WTC11 (cell line): ENCODE data around the gene MLC1. TPM values are rescaled to one million over a fixed set of nuclear protein-coding genes. Genes with fewer than 3 reads are reported as not detected.

Experiments used
- ATAC-seq: fragments of 200-7000 bp; cut with Tn5 transposase; 2 replicates; pipeline ENCODE4 v1.10.0; 2021; ENCODE audit warnings: mild to moderate bottlenecking, moderate library complexity
- CTCF ChIA-PET: fragments of 300-600 bp; sonication (Branson Sonifier 250); formaldehyde crosslinking; loops from one replicate; lab custom pipeline; 2021; ENCODE audit warnings: antibody characterized with exemption; lab: Charles Lee
- POLR2A ChIA-PET: fragments of 350-600 bp; sonication (Branson Sonifier 250); formaldehyde crosslinking; loops from one replicate; lab custom pipeline; 2021; ENCODE audit warnings: antibody characterized with exemption; lab: Charles Lee
- DNase-seq: peaks from one replicate; pipeline ENCODE4 v3.0.0; 2021; ENCODE audit warnings: low spot score
- H3K27ac Mint-ChIP-seq: 2 replicates; pipeline ENCODE4 v1.8.0; 2021; ENCODE audit warnings: mixed read lengths
- H3K27me3 Mint-ChIP-seq: 2 replicates; pipeline ENCODE4 v1.8.0; 2021; ENCODE audit warnings: low read depth, mild to moderate bottlenecking, moderate library complexity, mixed read lengths
- H3K36me3 Mint-ChIP-seq: 2 replicates; pipeline ENCODE4 v1.8.0; 2021; ENCODE audit warnings: mixed read lengths
- H3K4me1 Mint-ChIP-seq: 2 replicates; pipeline ENCODE4 v1.8.0; 2022; ENCODE audit warnings: mixed read lengths
- H3K4me3 Mint-ChIP-seq: 2 replicates; pipeline ENCODE4 v1.8.0; 2021; ENCODE audit warnings: mild to moderate bottlenecking, moderate library complexity, mixed read lengths
- H3K9me3 Mint-ChIP-seq: 2 replicates; pipeline ENCODE4 v1.8.0; 2021; ENCODE audit warnings: mixed read lengths
- AFF4 ChIP-seq: sonication (generic); formaldehyde crosslinking; IDR thresholded peaks from 2 replicates; pipeline ENCODE4 v1.8.1; 2023; ENCODE audit warnings: mild to moderate bottlenecking, missing genetic modification reagents, borderline replicate concordance
- CREB1 ChIP-seq: sonication (generic); formaldehyde crosslinking; IDR thresholded peaks from 2 replicates; pipeline ENCODE4 v1.8.0; 2023; ENCODE audit warnings: mild to moderate bottlenecking, missing genetic modification reagents
- CREM ChIP-seq: sonication (generic); formaldehyde crosslinking; IDR thresholded peaks from 2 replicates; pipeline ENCODE4 v1.8.1; 2022; ENCODE audit warnings: mild to moderate bottlenecking, missing genetic modification reagents, moderate library complexity
- E2F5 ChIP-seq: sonication (generic); formaldehyde crosslinking; IDR thresholded peaks from 2 replicates; pipeline ENCODE4 v1.8.1; 2022; ENCODE audit warnings: mild to moderate bottlenecking, moderate library complexity, missing genetic modification reagents
- EMX1 ChIP-seq: fragments of 250-450 bp; sonication (Bioruptor Pico); IDR thresholded peaks from 2 replicates; pipeline ENCODE4 v1.8.0; 2021; ENCODE audit warnings: mild to moderate bottlenecking
- KAT7 ChIP-seq: sonication (generic); formaldehyde crosslinking; IDR thresholded peaks from 2 replicates; pipeline ENCODE4 v1.8.1; 2023; ENCODE audit warnings: missing genetic modification reagents, mild to moderate bottlenecking, borderline replicate concordance
- NFYB ChIP-seq: sonication (generic); formaldehyde crosslinking; conservative IDR thresholded peaks from 2 replicates; pipeline ENCODE4 v1.8.0; 2022; ENCODE audit warnings: low read depth, missing genetic modification reagents
- NR2C2 ChIP-seq: sonication (generic); formaldehyde crosslinking; IDR thresholded peaks from 2 replicates; pipeline ENCODE4 v1.8.0; 2022; ENCODE audit warnings: mild to moderate bottlenecking, missing genetic modification reagents
- NR3C1 ChIP-seq: sonication (generic); formaldehyde crosslinking; conservative IDR thresholded peaks from 2 replicates; pipeline ENCODE4 v1.8.1; 2023; ENCODE audit warnings: low read depth, mild to moderate bottlenecking, missing genetic modification reagents
- PREB ChIP-seq: sonication (generic); formaldehyde crosslinking; IDR thresholded peaks from 2 replicates; pipeline ENCODE4 v1.8.1; 2022; ENCODE audit warnings: mild to moderate bottlenecking, missing genetic modification reagents, moderate library complexity, borderline replicate concordance
- RELA ChIP-seq: sonication (generic); formaldehyde crosslinking; IDR thresholded peaks from 2 replicates; pipeline ENCODE4 v1.8.1; 2022; ENCODE audit warnings: missing genetic modification reagents, mild to moderate bottlenecking, borderline replicate concordance
- RORB ChIP-seq: fragments of 250-450 bp; sonication (Bioruptor Pico); IDR thresholded peaks from 2 replicates; pipeline ENCODE4 v1.9.0; 2021; ENCODE audit warnings: mild to moderate bottlenecking
- SMAD4 ChIP-seq: sonication (generic); formaldehyde crosslinking; IDR thresholded peaks from 2 replicates; pipeline ENCODE4 v1.8.0; 2022; ENCODE audit warnings: mild to moderate bottlenecking, missing genetic modification reagents
- SOX15 ChIP-seq: fragments of 250-450 bp; sonication (Bioruptor Pico); IDR thresholded peaks from 2 replicates; pipeline ENCODE4 v1.9.0; 2021; ENCODE audit warnings: mild to moderate bottlenecking
- TP53 ChIP-seq: sonication (generic); formaldehyde crosslinking; IDR thresholded peaks from 2 replicates; pipeline ENCODE4 v1.8.1; 2023; ENCODE audit warnings: mild to moderate bottlenecking, missing genetic modification reagents
- ZNF219 ChIP-seq: sonication (generic); formaldehyde crosslinking; IDR thresholded peaks from 2 replicates; pipeline ENCODE4 v1.8.0; 2023; ENCODE audit warnings: missing genetic modification reagents, mild to moderate bottlenecking, borderline replicate concordance
- ZNF232 ChIP-seq: sonication (generic); formaldehyde crosslinking; IDR thresholded peaks from 2 replicates; pipeline ENCODE4 v1.8.0; 2022; ENCODE audit warnings: mild to moderate bottlenecking, missing genetic modification reagents
- ZNF317 ChIP-seq: sonication (generic); formaldehyde crosslinking; IDR thresholded peaks from 2 replicates; pipeline ENCODE4 v1.8.1; 2023; ENCODE audit warnings: low read depth, mild to moderate bottlenecking, moderate library complexity, missing genetic modification reagents, borderline replicate concordance
- ZNF396 ChIP-seq: fragments of 250-450 bp; sonication (Bioruptor Pico); IDR thresholded peaks from 2 replicates; pipeline ENCODE4 v1.8.0; 2021; ENCODE audit warnings: mild to moderate bottlenecking, moderate library complexity, borderline replicate concordance
- ZNF532 ChIP-seq: fragments of 250-450 bp; sonication (Bioruptor Pico); IDR thresholded peaks from 2 replicates; pipeline ENCODE4 v1.9.0; 2021; ENCODE audit warnings: mild to moderate bottlenecking, borderline replicate concordance
- total RNA-seq: library from RNA; stranded (reverse); gene quantifications from 3 replicates; pipeline ENCODE4 v1.2.3, GENCODE V29; 2021
- TF ChIP-seq, protein P1 (sequence below): sonication (generic); formaldehyde crosslinking; IDR thresholded peaks from 2 replicates; pipeline ENCODE4 v1.8.1; 2022; ENCODE audit warnings: missing genetic modification reagents, borderline replicate concordance

MLC1 gene
- total RNA-seq, 1 experiment from 2014 or later = 0.13 TPM

DNA sequence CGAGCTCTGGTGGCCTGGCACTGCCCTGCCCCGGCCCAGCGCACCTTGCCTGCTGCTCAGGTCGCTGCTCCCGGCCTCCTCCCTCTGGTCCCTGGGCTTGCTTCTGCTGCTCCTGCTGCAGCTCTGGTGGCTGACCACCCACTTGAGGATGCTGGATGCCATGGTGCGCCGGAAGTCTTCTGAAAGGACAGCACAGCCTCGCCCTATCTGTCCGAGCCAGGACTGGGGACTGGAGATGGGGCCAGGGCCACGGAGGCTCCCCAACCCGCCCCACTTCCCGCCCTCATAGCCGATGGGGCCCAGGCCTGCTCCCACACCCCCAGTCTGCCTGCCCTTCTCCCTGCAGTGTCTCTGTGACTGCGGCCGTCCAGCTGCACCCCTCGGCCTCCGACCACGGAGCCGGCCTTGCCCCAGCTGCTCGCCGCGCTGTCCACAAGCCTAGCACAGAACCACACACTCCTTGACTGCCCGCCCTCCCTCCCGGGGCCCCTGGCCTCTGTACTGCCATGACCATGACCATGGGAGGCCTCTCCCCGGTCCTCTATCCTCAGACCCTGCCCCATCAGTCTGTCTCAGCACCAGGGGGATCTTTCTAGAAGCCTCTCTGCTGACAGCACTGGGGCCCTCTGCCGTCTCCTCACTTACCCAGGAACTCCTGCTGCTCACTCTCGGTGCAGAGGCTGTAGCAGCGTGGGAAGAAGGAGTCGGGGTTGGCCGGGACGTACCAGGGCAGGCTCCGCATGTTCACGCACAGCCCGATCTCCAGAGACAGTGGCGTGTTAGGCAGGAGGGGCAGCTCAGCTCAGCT, 39.8 kb downstream of the MLC1 start:
- ChIA-PET CTCF (interaction anchor here (1.5 kb wide), 1 partner anchor 15 kb away, joined by 5 read pairs; no protein-coding TSS in a partner anchor), POLR2A (no interaction called here)
- Mint-ChIP-seq H3K27ac (no peak overlapping the region), H3K36me3 (no peaks in the 10 kb centered on the region), H3K9me3 (no peaks in the 10 kb centered on the region), H3K4me3 (no peak overlapping the region), H3K27me3 (no peaks in the 10 kb centered on the region), H3K4me1 (no peaks in the 10 kb centered on the region)
- TF ChIP-seq ZNF219 = no peak
- TF ChIP-seq NFYB (CRISPR knock-in tag) = no peak
- TF ChIP-seq CREB1 = no peak
- DNase-seq (no peak), ATAC-seq (no peak)

DNA sequence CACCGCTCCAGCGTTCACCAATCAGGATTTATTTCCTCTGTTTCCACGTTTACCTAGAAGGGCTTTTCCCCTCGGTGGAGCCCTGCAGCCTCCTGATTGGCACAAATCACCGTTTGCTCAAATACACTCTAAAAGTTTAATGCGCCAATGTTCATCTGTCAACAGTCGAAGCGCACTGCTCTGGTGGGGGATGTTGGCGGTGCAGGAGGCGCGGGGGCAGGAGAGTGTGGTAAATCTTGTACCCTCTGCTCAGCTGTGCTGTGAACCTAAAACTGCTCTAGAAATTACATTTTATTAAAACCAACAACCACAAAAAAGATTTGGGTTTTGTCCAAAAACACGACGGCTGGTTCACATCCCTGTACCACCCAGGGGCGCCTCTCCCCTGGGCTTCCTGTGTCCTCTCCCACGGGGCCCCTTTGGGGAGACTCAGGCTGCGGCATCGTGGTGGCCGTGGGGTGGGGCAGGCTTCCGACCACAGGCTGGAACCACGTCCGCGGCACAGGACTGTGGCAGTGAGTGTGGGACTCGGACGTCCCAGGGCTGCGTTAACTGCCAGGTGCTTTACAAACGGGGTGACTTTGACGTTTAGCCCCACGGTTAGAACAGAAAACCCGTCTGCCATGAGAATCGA, 40.6 kb downstream of the MLC1 start:
- no peak overlapping the region for H3K4me3 Mint-ChIP-seq
- H3K9me3 Mint-ChIP-seq = peaks cover 4% of the 10 kb centered on the region; the same call in 1 of the 2 replicates
- H3K27ac Mint-ChIP-seq = no peak overlapping the region
- ChIA-PET CTCF (interaction anchor here (1.5 kb wide), 1 partner anchor 14 kb away, joined by 5 read pairs; no protein-coding TSS in a partner anchor), POLR2A (no interaction called here)
- ATAC-seq = no peak
- no peak for DNase-seq
- no peaks in the 10 kb centered on the region for H3K4me1 Mint-ChIP-seq
- no peaks in the 10 kb centered on the region for H3K36me3 Mint-ChIP-seq
- H3K27me3 Mint-ChIP-seq = no peaks in the 10 kb centered on the region
- TF ChIP-seq TP53 = no peak
- no peak for TF ChIP-seq ZNF232 (CRISPR knock-in tag)
- no peak for TF ChIP-seq KAT7 (CRISPR knock-in tag)
- TF ChIP-seq CREM = no peak
- TF ChIP-seq E2F5 = no peak
- no peak for TF ChIP-seq RORB (CRISPR knock-in tag)
- TF ChIP-seq ZNF317 (CRISPR knock-in tag) = no peak
- TF ChIP-seq PREB = no peak
- TF ChIP-seq NR3C1 (CRISPR knock-in tag) = no peak
- TF ChIP-seq, protein P1, sequence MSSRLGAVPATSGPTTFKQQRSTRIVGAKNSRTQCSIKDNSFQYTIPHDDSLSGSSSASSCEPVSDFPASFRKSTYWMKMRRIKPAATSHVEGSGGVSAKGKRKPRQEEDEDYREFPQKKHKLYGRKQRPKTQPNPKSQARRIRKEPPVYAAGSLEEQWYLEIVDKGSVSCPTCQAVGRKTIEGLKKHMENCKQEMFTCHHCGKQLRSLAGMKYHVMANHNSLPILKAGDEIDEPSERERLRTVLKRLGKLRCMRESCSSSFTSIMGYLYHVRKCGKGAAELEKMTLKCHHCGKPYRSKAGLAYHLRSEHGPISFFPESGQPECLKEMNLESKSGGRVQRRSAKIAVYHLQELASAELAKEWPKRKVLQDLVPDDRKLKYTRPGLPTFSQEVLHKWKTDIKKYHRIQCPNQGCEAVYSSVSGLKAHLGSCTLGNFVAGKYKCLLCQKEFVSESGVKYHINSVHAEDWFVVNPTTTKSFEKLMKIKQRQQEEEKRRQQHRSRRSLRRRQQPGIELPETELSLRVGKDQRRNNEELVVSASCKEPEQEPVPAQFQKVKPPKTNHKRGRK (CRISPR knock-in tag) = no peak
- no peak for TF ChIP-seq EMX1 (CRISPR knock-in tag)
- TF ChIP-seq ZNF532 = no peak
- no peak for TF ChIP-seq NR2C2 (CRISPR knock-in tag)
- TF ChIP-seq AFF4 = no peak
- TF ChIP-seq SMAD4 (CRISPR knock-in tag) = no peak
- no peak for TF ChIP-seq ZNF396 (CRISPR knock-in tag)
- TF ChIP-seq SOX15 (CRISPR knock-in tag) = no peak
- TF ChIP-seq RELA (CRISPR knock-in tag) = no peak
